Esophagus squamous epithelium (tissue), 5 donors: ENCODE measurements around the gene GREB1. TPM values are rescaled to one million over a fixed set of nuclear protein-coding genes. Genes with fewer than 3 reads are reported as not detected.

ENCODE experiments used
- DNase-seq: peaks from one replicate; lab custom pipeline; 2025; lab: John Stamatoyannopoulos, UW
- H3K27ac ChIP-seq, 4 donors: fragments of 200-600 bp; sonication (generic); one replicate each; pipeline ENCODE4 v1.5.1; 2016 to 2019; ENCODE audit warnings: mild to moderate bottlenecking in 1 of 4
- H3K27me3 ChIP-seq, 4 donors: fragments of 200-600 bp; sonication (generic); 1 replicate in 3 of 4; 2 replicates in 1 of 4; pipeline versions ENCODE4 v1.5.1 to v1.6.0; 2017 to 2021; ENCODE audit warnings: antibody characterized with exemption in 1 of 4
- H3K36me3 ChIP-seq, 3 donors: fragments of 200-600 bp; sonication (generic); one replicate each; pipeline ENCODE4 v1.5.1; 2016 to 2019
- H3K4me1 ChIP-seq, 3 donors: fragments of 200-600 bp; sonication (generic); one replicate each; pipeline ENCODE4 v1.5.1; 2017 to 2019
- H3K4me3 ChIP-seq, 4 donors: fragments of 200-600 bp; sonication (generic); 1 replicate in 3 of 4; 2 replicates in 1 of 4; pipeline ENCODE4 v1.5.1; 2016 to 2019; ENCODE audit warnings: mild to moderate bottlenecking in 2 of 4, moderate library complexity in 1 of 4
- H3K9me3 ChIP-seq, 3 donors: fragments of 200-600 bp; sonication (generic); one replicate each; pipeline ENCODE4 v1.5.1; 2016 to 2019
- CTCF ChIP-seq, 6 experiments: fragments of 450-650 bp in 4 of 6; fragments of 200-600 bp in 2 of 6; sonication (generic) in 2 of 6; IDR thresholded peaks; one replicate each; pipeline ENCODE4 v1.5.1; 2016 to 2019; ENCODE audit warnings: antibody characterized with exemption in 6 of 6, mild to moderate bottlenecking in 4 of 6, moderate library complexity in 4 of 6
- POLR2A ChIP-seq, 4 donors: fragments of 450-650 bp; IDR thresholded peaks; one replicate each; pipeline ENCODE4 v1.6.1; 2017; ENCODE audit warnings: antibody characterized with exemption in 4 of 4, mild to moderate bottlenecking in 4 of 4, moderate library complexity in 3 of 4
- WGBS, 2 donors: methylation state at CpG; one replicate each; pipeline ENCODE4 v1.1.5; 2018; 5-methylcytosine and 5-hydroxymethylcytosine counted together
- intact Hi-C: fragments of 100-400 bp; cut with DNase I; formaldehyde crosslinking; loops from one replicate; pipeline ENCODE4 v1.15.0; 2022
- total RNA-seq, 4 donors: library from RNA; depleted of rRNA; stranded (reverse); fragments of >200 nt; gene quantifications; one replicate each; pipeline ENCODE4 v1.1.0, GENCODE V29; 2016
- donor health status: DM: yes; HTN: yes; CAD: no.

The GREB1 gene
- total RNA-seq, 4 donors from 2014 or later, result 0.08 to 1.7 (median 0.51) TPM

GRCh38 chr2:11639503-11639902 lies 105.7 kb downstream of the GREB1 start:
- no peaks in the 10 kb centered on the region for H3K36me3 ChIP-seq
- H3K4me1 ChIP-seq, result no peaks in the 10 kb centered on the region
- no peaks in the 10 kb centered on the region for H3K9me3 ChIP-seq
- H3K27ac ChIP-seq, result no peak overlapping the region
- intact Hi-C loops, result no loop called here
- no peak overlapping the region for H3K4me3 ChIP-seq
- TF ChIP-seq CTCF (IDR thresholded peaks at IDR 0.05) (no peak), POLR2A (IDR thresholded peaks at IDR 0.05) (no peak)
- 59 to 71% methylated on average over 3 to 5 of the region's 5 CpGs for whole genome bisulfite sequencing, 2 donors
- peaks cover 0 to 9% (median 0%) of the 10 kb centered on the region in 4 donors for H3K27me3 ChIP-seq
- DNase-seq, result no peak

- Histone ChIP-seq H3K36me3 (no peaks in the 10 kb centered on the region), H3K4me3 (no peak overlapping the region), H3K27ac (no peak overlapping the region), H3K9me3 (no peaks in the 10 kb centered on the region), H3K4me1 (no peaks in the 10 kb centered on the region), H3K27me3 (peaks cover 0 to 9% (median 2%) of the 10 kb centered on the region in 4 donors)
- intact Hi-C loops, result no loop called here
- TF ChIP-seq CTCF (IDR thresholded peaks at IDR 0.05) (no peak), POLR2A (IDR thresholded peaks at IDR 0.05) (no peak)
- no peak for DNase-seq
- WGBS, 2 donors, result 92 to 95% methylated on average over 10 to 19 of the region's 27 CpGs
Observed at GRCh38 chr2:11640132-11640531, 106.3 kb downstream of the GREB1 start.

- no peak overlapping the region for H3K27ac ChIP-seq
- no peak for DNase-seq
- WGBS, 2 donors, result 80 to 84% methylated on average over 7 of the region's 7 CpGs
- peaks cover 0 to 5% (median 2%) of the 10 kb centered on the region in 4 donors for H3K27me3 ChIP-seq
- TF ChIP-seq CTCF (IDR thresholded peaks at IDR 0.05) (no peak), POLR2A (IDR thresholded peaks at IDR 0.05) (no peak)
- no peaks in the 10 kb centered on the region for H3K4me1 ChIP-seq
- H3K4me3 ChIP-seq, result no peak overlapping the region
- no peaks in the 10 kb centered on the region for H3K36me3 ChIP-seq
- intact Hi-C loops, result no loop called here
- no peaks in the 10 kb centered on the region for H3K9me3 ChIP-seq
Observed at GRCh38 chr2:11642972-11643371, 109.1 kb downstream of the GREB1 start.

DNA sequence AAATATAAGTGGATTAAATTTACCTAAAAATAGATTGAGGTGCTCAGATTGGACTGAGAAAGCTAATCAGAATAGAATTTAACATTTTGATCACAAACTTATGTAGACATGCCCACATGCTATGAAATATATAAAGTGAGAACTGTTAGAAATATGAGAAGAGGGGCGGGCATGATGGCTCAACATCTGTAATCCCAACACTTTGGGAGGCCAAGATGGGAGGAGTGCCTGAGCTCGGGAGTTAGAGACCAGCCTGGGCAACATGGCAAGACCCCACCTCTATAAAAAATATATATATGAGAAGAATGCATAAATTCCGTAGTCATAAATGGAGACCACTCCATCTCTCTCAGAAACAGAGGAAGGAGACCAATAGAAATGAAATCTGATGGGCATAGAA lies 110.4 kb downstream of the GREB1 start:
- 75 to 80% methylated on average over 3 of the region's 3 CpGs for WGBS, 2 donors
- Histone ChIP-seq H3K27ac (no peak overlapping the region), H3K4me1 (no peaks in the 10 kb centered on the region), H3K9me3 (no peaks in the 10 kb centered on the region), H3K36me3 (no peaks in the 10 kb centered on the region), H3K4me3 (no peak overlapping the region), H3K27me3 (peaks cover 0 to 5% (median 2%) of the 10 kb centered on the region in 4 donors)
- TF ChIP-seq POLR2A (IDR thresholded peaks at IDR 0.05), result no peak
- TF ChIP-seq CTCF (IDR thresholded peaks at IDR 0.05), result no peak
- intact Hi-C loops, result no loop called here
- DNase-seq, result no peak

- no peaks in the 10 kb centered on the region for H3K36me3 ChIP-seq
- intact Hi-C loops, result no loop called here
- DNase-seq, result no peak
- H3K27ac ChIP-seq, result no peak overlapping the region
- no peaks in the 10 kb centered on the region for H3K9me3 ChIP-seq
- no peak overlapping the region for H3K4me3 ChIP-seq
- no peak for TF ChIP-seq CTCF (IDR thresholded peaks at IDR 0.05)
- TF ChIP-seq POLR2A (IDR thresholded peaks at IDR 0.05), result no peak
- no peaks in the 10 kb centered on the region for H3K4me1 ChIP-seq
- WGBS, 2 donors, result 92 to 97% methylated on average over 3 of the region's 3 CpGs
- peaks cover 0 to 5% (median 2%) of the 10 kb centered on the region in 4 donors for H3K27me3 ChIP-seq
Observed at GRCh38 chr2:11646530-11646929, 112.7 kb downstream of the GREB1 start.
